Measurements from ENCODE around the gene GCNT1.

Gene GCNT1

DNA sequence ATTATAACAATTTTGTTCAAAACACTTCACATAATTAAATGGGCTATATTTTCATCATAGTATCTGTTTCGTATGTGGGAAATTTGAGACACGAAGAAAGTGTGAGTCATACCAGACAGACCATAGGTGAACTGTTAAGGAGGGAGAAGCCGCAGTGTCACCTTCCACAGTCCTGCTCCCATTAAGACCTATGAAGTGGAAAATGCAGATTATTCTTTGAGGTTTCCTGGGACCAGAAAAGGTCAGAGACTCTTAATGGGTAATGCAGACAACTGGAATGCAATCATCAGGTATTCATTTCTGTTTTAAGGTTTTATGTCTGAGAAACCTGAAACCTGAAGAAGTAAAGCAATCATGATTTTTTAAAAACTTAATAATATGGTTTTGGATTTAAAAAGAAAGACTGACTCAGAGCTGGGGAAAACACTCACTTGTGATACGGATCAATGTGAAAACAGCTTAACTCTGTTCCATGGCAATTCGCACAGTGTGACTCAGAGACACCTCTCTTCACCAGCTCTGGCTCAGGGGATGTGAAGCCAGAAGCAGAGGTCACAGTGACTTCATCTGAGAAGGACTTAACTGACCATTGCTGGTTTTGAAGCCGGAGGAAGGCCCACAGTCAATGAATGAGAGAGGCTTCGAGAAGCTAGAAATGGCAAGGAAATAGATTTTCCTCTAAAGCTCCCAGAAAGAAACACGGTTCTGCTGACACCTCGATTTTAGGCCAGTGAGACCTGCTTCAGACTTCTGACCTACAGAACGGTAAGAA is 17.2 kb upstream of the GCNT1 start:
- no peak for DNase-seq (ENCODE audit: insufficient read length, low spot score)
- peak; percentile 82 for FAIRE-seq

GRCh38 chr9:76443887-76444286 is 15.1 kb upstream of the GCNT1 start:
- DNase-seq (ENCODE audit: insufficient read length, low spot score) (no peak), FAIRE-seq (no peak)
- no peak for TF ChIP-seq POU2F2 (IDR thresholded peaks at IDR 0.05; ENCODE audit: low read depth, low read length)

More for the DNA sequence above, 17.2 kb upstream of the GCNT1 start:
- TF ChIP-seq PAX5 (IDR thresholded peaks at IDR 0.05; ENCODE audit: insufficient read depth, low read length, severe bottlenecking) (no peak), SPI1 (IDR thresholded peaks at IDR 0.05; ENCODE audit: low read depth, low read length) (no peak), POU2F2 (IDR thresholded peaks at IDR 0.05; ENCODE audit: low read depth, low read length) (no peak), TAF1 (IDR thresholded peaks at IDR 0.05; ENCODE audit: low read depth, low read length) (no peak), POLR2AphosphoS5 (IDR thresholded peaks at IDR 0.05; ENCODE audit: low read depth, low read length) (no peak)

DNA sequence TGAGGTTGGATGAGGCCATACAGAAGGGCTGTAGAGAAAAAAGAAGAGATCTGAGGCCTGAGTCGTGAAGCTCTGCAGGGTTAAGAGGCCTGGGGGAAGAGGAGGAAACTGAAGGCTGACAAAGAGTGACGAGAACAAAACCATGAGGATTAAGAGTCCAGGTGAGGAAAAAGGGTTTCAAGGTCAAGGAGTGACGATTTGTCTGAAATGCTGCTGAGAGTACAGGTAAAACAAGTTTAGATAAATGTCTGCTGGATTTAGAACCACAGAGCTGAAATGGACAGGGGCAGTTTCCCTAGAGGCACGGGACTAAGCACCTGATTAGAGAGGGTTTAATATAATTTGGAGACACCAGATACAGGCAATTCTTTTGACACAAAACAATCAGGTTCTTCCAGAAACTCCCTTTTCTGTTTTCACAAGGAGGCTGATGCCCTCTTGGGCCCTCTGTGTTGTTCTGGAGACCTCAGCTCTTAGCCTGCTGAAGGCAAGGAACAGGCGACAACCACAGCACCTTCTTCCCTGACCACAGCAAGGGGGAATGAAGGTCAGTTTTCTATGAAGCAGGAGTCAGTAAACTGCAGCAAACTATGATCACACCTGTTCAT is 14.6 kb upstream of the GCNT1 start:
- no peak for DNase-seq (ENCODE audit: insufficient read length, low spot score)
- no peak for TF ChIP-seq PAX5 (IDR thresholded peaks at IDR 0.05; ENCODE audit: insufficient read depth, low read length, severe bottlenecking)
- TF ChIP-seq SPI1 (IDR thresholded peaks at IDR 0.05; ENCODE audit: low read depth, low read length) = no peak
- TF ChIP-seq TAF1 (IDR thresholded peaks at IDR 0.05; ENCODE audit: low read depth, low read length) = no peak
- no peak for TF ChIP-seq POLR2A (IDR thresholded peaks at IDR 0.05; ENCODE audit: low read depth, low read length)
- no peak for TF ChIP-seq POLR2AphosphoS5 (IDR thresholded peaks at IDR 0.05; ENCODE audit: low read depth, low read length)
- TF ChIP-seq POU2F2 (IDR thresholded peaks at IDR 0.05; ENCODE audit: low read depth, low read length) = no peak
- no peak for FAIRE-seq

- DNase-seq (ENCODE audit: insufficient read length, low spot score) (no peak), FAIRE-seq (no peak)
- TF ChIP-seq POU2F2 (IDR thresholded peaks at IDR 0.05; ENCODE audit: low read depth, low read length) (no peak), POLR2AphosphoS5 (IDR thresholded peaks at IDR 0.05; ENCODE audit: low read depth, low read length) (no peak), TAF1 (IDR thresholded peaks at IDR 0.05; ENCODE audit: low read depth, low read length) (no peak), POLR2A (IDR thresholded peaks at IDR 0.05; ENCODE audit: low read depth, low read length) (no peak), PAX5 (IDR thresholded peaks at IDR 0.05; ENCODE audit: insufficient read depth, low read length, severe bottlenecking) (no peak), SPI1 (IDR thresholded peaks at IDR 0.05; ENCODE audit: low read depth, low read length) (no peak)
Observed at GRCh38 chr9:76445976-76446375, 13.0 kb upstream of the GCNT1 start.

DNA sequence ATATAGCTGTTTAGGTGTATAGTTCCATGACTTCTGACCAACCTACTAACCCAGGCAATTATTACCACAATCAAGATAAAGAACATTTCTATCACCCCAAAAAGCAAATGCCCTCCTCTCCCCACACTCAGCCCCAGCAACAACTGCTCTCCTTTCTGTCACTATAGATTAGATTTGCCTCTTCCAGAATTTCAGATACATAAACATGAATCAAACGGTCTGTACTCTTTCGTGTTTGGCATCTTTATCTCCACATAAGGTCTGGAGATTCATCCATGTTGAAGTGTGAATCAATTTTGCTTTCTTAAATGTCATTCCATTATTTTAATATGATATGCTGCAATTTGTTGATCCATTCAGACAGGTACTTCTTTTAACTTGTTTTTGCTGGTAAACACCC is 10.5 kb upstream of the GCNT1 start:
- FAIRE-seq (no peak), DNase-seq (ENCODE audit: insufficient read length, low spot score) (no peak)
- no peak for TF ChIP-seq PAX5 (IDR thresholded peaks at IDR 0.05; ENCODE audit: insufficient read depth, low read length, severe bottlenecking)
- no peak for TF ChIP-seq POU2F2 (IDR thresholded peaks at IDR 0.05; ENCODE audit: low read depth, low read length)
- TF ChIP-seq POLR2A (IDR thresholded peaks at IDR 0.05; ENCODE audit: low read depth, low read length) = no peak
- TF ChIP-seq POLR2AphosphoS5 (IDR thresholded peaks at IDR 0.05; ENCODE audit: low read depth, low read length) = no peak
- TF ChIP-seq SPI1 (IDR thresholded peaks at IDR 0.05; ENCODE audit: low read depth, low read length) = no peak
- TF ChIP-seq TAF1 (IDR thresholded peaks at IDR 0.05; ENCODE audit: low read depth, low read length) = no peak

GRCh38 chr9:76451234-76451633 is 7.7 kb upstream of the GCNT1 start:
- no peak for TF ChIP-seq TAF1 (IDR thresholded peaks at IDR 0.05; ENCODE audit: low read depth, low read length)
- TF ChIP-seq PAX5 (IDR thresholded peaks at IDR 0.05; ENCODE audit: insufficient read depth, low read length, severe bottlenecking) = no peak
- no peak for TF ChIP-seq POLR2AphosphoS5 (IDR thresholded peaks at IDR 0.05; ENCODE audit: low read depth, low read length)
- no peak for TF ChIP-seq POU2F2 (IDR thresholded peaks at IDR 0.05; ENCODE audit: low read depth, low read length)
- no peak for TF ChIP-seq POLR2A (IDR thresholded peaks at IDR 0.05; ENCODE audit: low read depth, low read length)
- TF ChIP-seq SPI1 (IDR thresholded peaks at IDR 0.05; ENCODE audit: low read depth, low read length) = no peak

GRCh38 chr9:76452839-76453238 is 6.1 kb upstream of the GCNT1 start:
- FAIRE-seq (no peak), DNase-seq (ENCODE audit: insufficient read length, low spot score) (no peak)
- TF ChIP-seq POU2F2 (IDR thresholded peaks at IDR 0.05; ENCODE audit: low read depth, low read length) = no peak
- TF ChIP-seq TAF1 (IDR thresholded peaks at IDR 0.05; ENCODE audit: low read depth, low read length) = no peak
- no peak for TF ChIP-seq SPI1 (IDR thresholded peaks at IDR 0.05; ENCODE audit: low read depth, low read length)
- TF ChIP-seq PAX5 (IDR thresholded peaks at IDR 0.05; ENCODE audit: insufficient read depth, low read length, severe bottlenecking) = no peak
- no peak for TF ChIP-seq POLR2A (IDR thresholded peaks at IDR 0.05; ENCODE audit: low read depth, low read length)
- no peak for TF ChIP-seq POLR2AphosphoS5 (IDR thresholded peaks at IDR 0.05; ENCODE audit: low read depth, low read length)

More at GRCh38 chr9:76451234-76451633, 7.7 kb upstream of the GCNT1 start:
- FAIRE-seq (no peak), DNase-seq (ENCODE audit: insufficient read length, low spot score) (no peak)

GRCh38 chr9:76453785-76454184 is 5.2 kb upstream of the GCNT1 start:
- TF ChIP-seq POU2F2 (IDR thresholded peaks at IDR 0.05; ENCODE audit: low read depth, low read length) = no peak
- TF ChIP-seq TAF1 (IDR thresholded peaks at IDR 0.05; ENCODE audit: low read depth, low read length) = no peak
- no peak for TF ChIP-seq PAX5 (IDR thresholded peaks at IDR 0.05; ENCODE audit: insufficient read depth, low read length, severe bottlenecking)
- TF ChIP-seq POLR2AphosphoS5 (IDR thresholded peaks at IDR 0.05; ENCODE audit: low read depth, low read length) = no peak
- no peak for TF ChIP-seq POLR2A (IDR thresholded peaks at IDR 0.05; ENCODE audit: low read depth, low read length)
- DNase-seq (ENCODE audit: insufficient read length, low spot score) (no peak), FAIRE-seq (no peak)

GRCh38 chr9:76454311-76454710 is 4.7 kb upstream of the GCNT1 start:
- no peak for DNase-seq (ENCODE audit: insufficient read length, low spot score)
- TF ChIP-seq POLR2AphosphoS5 (IDR thresholded peaks at IDR 0.05; ENCODE audit: low read depth, low read length) = no peak
- no peak for TF ChIP-seq SPI1 (IDR thresholded peaks at IDR 0.05; ENCODE audit: low read depth, low read length)
- no peak for TF ChIP-seq TAF1 (IDR thresholded peaks at IDR 0.05; ENCODE audit: low read depth, low read length)
- TF ChIP-seq POLR2A (IDR thresholded peaks at IDR 0.05; ENCODE audit: low read depth, low read length) = no peak
- no peak for TF ChIP-seq POU2F2 (IDR thresholded peaks at IDR 0.05; ENCODE audit: low read depth, low read length)
- no peak for TF ChIP-seq PAX5 (IDR thresholded peaks at IDR 0.05; ENCODE audit: insufficient read depth, low read length, severe bottlenecking)
- FAIRE-seq = no peak
